H1 (cell line): ENCODE measurements around the gene PHLDA2. TPM values are rescaled to one million over a fixed set of nuclear protein-coding genes. Genes with fewer than 3 reads are reported as not detected.

Experiments used
- CTCF ChIA-PET: fragments of 300-600 bp; sonication (Branson Sonifier 250); formaldehyde crosslinking; loops from one replicate; lab custom pipeline; 2021; ENCODE audit not compliant: partially characterized antibody; lab: Charles Lee
- POLR2A ChIA-PET: fragments of 300-600 bp; sonication (Branson Sonifier 250); formaldehyde crosslinking; loops from one replicate; lab custom pipeline; 2021; ENCODE audit warnings: inconsistent platforms; ENCODE audit not compliant: partially characterized antibody; lab: Charles Lee
- DNase-seq, 2 experiments: peaks; one replicate each; pipeline versions ENCODE4 v3.0.0 to v3.0.0-alpha.2; 2010 to 2022; ENCODE audit warnings: low spot score in 2 of 2, low read depth in 1 of 2, mixed read lengths in 1 of 2
- FAIRE-seq: peaks from 2 replicates; lab custom pipeline; 2011; peaks lifted over from hg19 to GRCh38; lab: Jason Lieb, UNC
- H2AFZ ChIP-seq: 2 replicates; pipeline ENCODE4 v1.8.1; 2012; ENCODE audit warnings: low read length, inconsistent platforms
- H2AK5ac ChIP-seq: 2 replicates; pipeline ENCODE4 v1.6.1; 2013; ENCODE audit warnings: low read depth, low read length
- H2BK120ac ChIP-seq: replicated peaks from 2 replicates; pipeline ENCODE3; 2013; ENCODE audit warnings: low read depth, low read length, inconsistent platforms
- H2BK12ac ChIP-seq: 2 replicates; pipeline ENCODE4 v1.6.1; 2013; ENCODE audit warnings: low read depth, low read length
- H2BK15ac ChIP-seq: 2 replicates; pipeline ENCODE4 v1.6.1; 2013; ENCODE audit warnings: low read length
- H2BK20ac ChIP-seq: 2 replicates; pipeline ENCODE4 v1.6.1; 2013; ENCODE audit warnings: low read length
- H2BK5ac ChIP-seq: 2 replicates; pipeline ENCODE4 v1.6.1; 2013; ENCODE audit warnings: low read depth, low read length
- H3K14ac ChIP-seq: 2 replicates; pipeline ENCODE4 v1.6.1; 2013; ENCODE audit warnings: inconsistent platforms; ENCODE audit not compliant: insufficient read length
- H3K18ac ChIP-seq: 2 replicates; pipeline ENCODE4 v1.6.1; 2013; ENCODE audit warnings: low read length; ENCODE audit errors: extremely low read depth
- H3K23ac ChIP-seq: 2 replicates; pipeline ENCODE4 v1.6.1; 2013; ENCODE audit warnings: inconsistent platforms; ENCODE audit not compliant: insufficient read length
- H3K23me2 ChIP-seq: 2 replicates; pipeline ENCODE4 v1.6.1; 2013; ENCODE audit warnings: low read depth, low read length
- H3K27ac ChIP-seq: 2 replicates; pipeline ENCODE4 v1.6.1; 2011; ENCODE audit warnings: low read depth, low read length, inconsistent platforms
- H3K27me3 ChIP-seq, 4 experiments: replicated peaks in 1 of 4; 1 replicate in 1 of 4; 2 replicates in 3 of 4; pipeline versions ENCODE4 v1.6.1 to v1.8.1; 2011 to 2013; ENCODE audit warnings: low read length in 3 of 4, mild to moderate bottlenecking in 3 of 4, inconsistent platforms in 2 of 4, mixed read lengths in 2 of 4, moderate library complexity in 1 of 4; ENCODE audit not compliant: control insufficient read depth in 3 of 4, insufficient read depth in 3 of 4; ENCODE audit errors: extremely low read depth in 1 of 4
- H3K36me3 ChIP-seq, 4 experiments: 2 replicates each; pipeline versions ENCODE4 v1.6.1 to v1.8.1; 2011 to 2013; ENCODE audit warnings: mild to moderate bottlenecking in 4 of 4, low read length in 3 of 4, moderate library complexity in 2 of 4, control low read depth in 1 of 4, inconsistent platforms in 1 of 4; ENCODE audit not compliant: insufficient read depth in 4 of 4, control insufficient read depth in 2 of 4
- H3K4ac ChIP-seq: replicated peaks from 2 replicates; pipeline ENCODE3; 2013; ENCODE audit warnings: low read length, low read depth, mixed read lengths, inconsistent platforms; ENCODE audit not compliant: insufficient read length
- H3K4me1 ChIP-seq, 4 experiments: replicated peaks in 1 of 4; 1 replicate in 1 of 4; 2 replicates in 3 of 4; pipeline versions ENCODE4 v1.6.1 to v1.8.1; 2011 to 2013; ENCODE audit warnings: low read length in 3 of 4, inconsistent platforms in 2 of 4, mixed read lengths in 1 of 4; ENCODE audit not compliant: insufficient read depth in 4 of 4, control insufficient read depth in 3 of 4
- H3K4me2 ChIP-seq, 2 experiments: 2 replicates each; pipeline versions ENCODE4 v1.6.1 to v1.8.1; 2011 to 2013; ENCODE audit warnings: low read depth in 2 of 2, low read length in 2 of 2, control low read depth in 1 of 2, inconsistent platforms in 1 of 2, mild to moderate bottlenecking in 1 of 2; ENCODE audit not compliant: insufficient read depth in 1 of 2
- H3K4me3 ChIP-seq, 4 experiments: fragments of 200-600, 300-600 bp in 1 of 4; sonication (generic), shearing (Covaris generic), sonication (Bioruptor Twin) in 1 of 4; 2 replicates each; pipeline versions ENCODE4 v1.5.1 to v1.8.1; 2011 to 2016; ENCODE audit warnings: low read length in 4 of 4, low read depth in 3 of 4, control low read depth in 2 of 4, inconsistent platforms in 2 of 4, mild to moderate bottlenecking in 2 of 4, mixed read lengths in 1 of 4, moderate library complexity in 1 of 4; ENCODE audit not compliant: insufficient read depth in 2 of 4; ENCODE audit errors: extremely low read depth in 1 of 4
- H3K56ac ChIP-seq: replicated peaks from 2 replicates; pipeline ENCODE3; 2013; ENCODE audit warnings: low read depth, mild to moderate bottlenecking, mixed read lengths, low read length, inconsistent platforms; ENCODE audit not compliant: insufficient read length
- H3K79me1 ChIP-seq: 2 replicates; pipeline ENCODE4 v1.6.1; 2013; ENCODE audit warnings: low read depth, low read length, control low read depth
- H3K79me2 ChIP-seq, 2 experiments: 2 replicates each; pipeline versions ENCODE4 v1.6.1 to v1.8.1; 2012 to 2013; ENCODE audit warnings: low read length in 2 of 2, mild to moderate bottlenecking in 2 of 2, inconsistent platforms in 1 of 2; ENCODE audit not compliant: insufficient read depth in 2 of 2, control insufficient read depth in 1 of 2
- H3K9ac ChIP-seq, 4 experiments: replicated peaks in 1 of 4; 1 replicate in 1 of 4; 2 replicates in 3 of 4; pipeline versions ENCODE4 v1.6.1 to v1.8.1; 2011 to 2013; ENCODE audit warnings: low read depth in 3 of 4, low read length in 3 of 4, control low read depth in 2 of 4, mild to moderate bottlenecking in 2 of 4, moderate library complexity in 2 of 4, inconsistent platforms in 1 of 4; ENCODE audit errors: extremely low read depth in 1 of 4
- H3K9me3 ChIP-seq, 2 experiments: 2 replicates each; pipeline versions ENCODE4 v1.6.1 to v1.8.1; 2012 to 2013; ENCODE audit warnings: mild to moderate bottlenecking in 2 of 2, moderate library complexity in 2 of 2, control low read depth in 1 of 2, inconsistent platforms in 1 of 2, low read depth in 1 of 2, low read length in 1 of 2, mixed read lengths in 1 of 2; ENCODE audit not compliant: insufficient read depth in 2 of 2
- H4K20me1 ChIP-seq, 2 experiments: replicated peaks in 1 of 2; 2 replicates each; pipeline versions ENCODE3 to v1.8.1; 2011 to 2013; ENCODE audit warnings: inconsistent platforms in 2 of 2, low read length in 2 of 2, mild to moderate bottlenecking in 1 of 2; ENCODE audit not compliant: insufficient read depth in 2 of 2, control insufficient read depth in 1 of 2
- H4K5ac ChIP-seq: 2 replicates; pipeline ENCODE4 v1.6.1; 2013; ENCODE audit warnings: low read length, low read depth, mixed read lengths, inconsistent platforms; ENCODE audit not compliant: insufficient read length
- H4K8ac ChIP-seq: 2 replicates; pipeline ENCODE4 v1.8.0; 2013; ENCODE audit warnings: mild to moderate bottlenecking, moderate library complexity, low read length, inconsistent platforms; ENCODE audit not compliant: insufficient read depth; ENCODE audit errors: extremely low read depth
- H4K91ac ChIP-seq: replicated peaks from 2 replicates; pipeline ENCODE3; 2013; ENCODE audit warnings: low read length, mixed read lengths, inconsistent platforms; ENCODE audit not compliant: insufficient read length
- KDM4A ChIP-seq: IDR thresholded peaks from one replicate; pipeline ENCODE4 v1.7.1; 2012; ENCODE audit warnings: low read depth, mild to moderate bottlenecking, moderate library complexity, low read length, inconsistent platforms; ENCODE audit not compliant: severe bottlenecking
- WGBS, 2 experiments: shearing (Covaris generic) in 1 of 2; methylation state at CpG; one replicate each; pipeline versions ENCODE4 v1.1.6 to v1.1.7; 2013 to 2015; ENCODE audit warnings: low lambda C conversion rate in 2 of 2, mixed read lengths in 2 of 2, inconsistent platforms in 1 of 2, low coverage in 1 of 2, missing lambda C conversion rate in 1 of 2; ENCODE audit not compliant: insufficient replicate concordance in 2 of 2, insufficient coverage in 1 of 2, insufficient read length in 1 of 2; ENCODE audit errors: extremely low coverage in 1 of 2, missing lambda C conversion rate in 1 of 2; 5-methylcytosine and 5-hydroxymethylcytosine counted together
- polyA plus RNA-seq, 7 experiments: library from polyadenylated mRNA; depleted of rRNA in 3 of 7; stranded (reverse) in 5 of 7; unstranded in 2 of 7; fragments of >200 nt in 5 of 7; fragments of 200-250 nt in 2 of 7; gene quantifications; 1 replicate in 5 of 7; 2 replicates in 1 of 7; 4 replicates in 1 of 7; pipeline versions ENCODE4 v1.2.1 to v1.2.3, GENCODE V29; 2011 to 2013; ENCODE audit warnings: missing spikeins in 2 of 7, mixed read lengths in 2 of 7
- total RNA-seq: library from RNA; stranded (reverse); fragmentation: NEBNext Ultra II Directional; extraction: Animal tissue kit (Norgen Biotek cat#: 25700); gene quantifications from 2 replicates; pipeline ENCODE4 v1.2.1, GENCODE V29; 2021

The PHLDA2 gene
- total and polyA plus RNA-seq, 2 of the 8 experiments (the other 6 are each of a cell fraction or from before 2014, with no cell fraction given): 5.2 to 7.6 TPM

- no peak overlapping the region for H2BK20ac ChIP-seq
- no peak overlapping the region for H2BK5ac ChIP-seq
- ChIA-PET POLR2A (interaction anchor here (1.0 to 1.3 kb wide), 2 partner anchors 18 to 32 kb away, joined by 3 to 4 read pairs; no protein-coding TSS in a partner anchor), CTCF (interaction anchor here (0.5 to 2.1 kb wide), 6 partner anchors 21 to 503 kb away, joined by 3 to 9 read pairs (median 3); no protein-coding TSS in a partner anchor)
- peaks cover 3% of the 10 kb centered on the region; the same call in 1 of the 2 replicates for H3K23me2 ChIP-seq
- no peak overlapping the region for H3K27ac ChIP-seq
- no peaks in the 10 kb centered on the region for H3K79me2 ChIP-seq
- H2BK12ac ChIP-seq: no peak overlapping the region
- H3K4me3 ChIP-seq: no peak overlapping the region
- H3K23ac ChIP-seq: no peak overlapping the region
- no peak overlapping the region for H2BK120ac ChIP-seq
- peaks cover 4 to 9% of the 10 kb centered on the region in 2 experiments for H4K20me1 ChIP-seq
- no peak overlapping the region for H3K14ac ChIP-seq
- 0 out of 2 replicates have a peak overlapping the region, but pooled peaks have one; percentile 5 for H4K8ac ChIP-seq
- H3K4me2 ChIP-seq: no peak overlapping the region
- FAIRE-seq: no peak
- H3K4ac ChIP-seq: no peak overlapping the region
- peaks cover 15 to 29% (median 23%) of the 10 kb centered on the region in 4 experiments for H3K27me3 ChIP-seq
- H3K18ac ChIP-seq: no peak overlapping the region
- H4K5ac ChIP-seq: no peak overlapping the region
- WGBS, 2 experiments: 89% methylated on average over 15 of the region's 22 CpGs; no CpG with 5 or more reads in 1 of the 2 experiments
- no peak overlapping the region for H2BK15ac ChIP-seq
- H3K9me3 ChIP-seq: no peaks in the 10 kb centered on the region
- no peak for DNase-seq
- H3K4me1 ChIP-seq: peaks cover 0 to 7% (median 2%) of the 10 kb centered on the region in 4 experiments; a peak in 3 of 7 replicates
- H3K36me3 ChIP-seq: no peaks in the 10 kb centered on the region
- no peaks in the 10 kb centered on the region for H3K79me1 ChIP-seq
- H2AK5ac ChIP-seq: no peak overlapping the region
- H2AFZ ChIP-seq: no peak overlapping the region
- H3K9ac ChIP-seq: no peak overlapping the region
- H3K56ac ChIP-seq: no peak overlapping the region
- no peak overlapping the region for H4K91ac ChIP-seq
- TF ChIP-seq KDM4A: no peak
Measured at GRCh38 chr11:2923446-2924375, 5.5 kb downstream of the PHLDA2 start.
